H1 (cell line): ENCODE results near the gene TLR10. TPM values are rescaled to one million over a fixed set of nuclear protein-coding genes. Genes with fewer than 3 reads are reported as not detected.

ENCODE experiments used
- RFX5 ChIP-seq: IDR thresholded peaks from 2 replicates; pipeline ENCODE4 v1.6.1; 2011; ENCODE audit warnings: low read depth, low read length, improper control_type of control experiment, borderline replicate concordance
- TCF12 ChIP-seq: IDR thresholded peaks from 2 replicates; pipeline ENCODE4 v1.6.1; 2011; ENCODE audit warnings: low read depth, mild to moderate bottlenecking, low read length
- polyA plus RNA-seq, 7 experiments: library from polyadenylated mRNA; depleted of rRNA in 3 of 7; stranded (reverse) in 5 of 7; unstranded in 2 of 7; fragments of >200 nt in 5 of 7; fragments of 200-250 nt in 2 of 7; gene quantifications; 1 replicate in 5 of 7; 2 replicates in 1 of 7; 4 replicates in 1 of 7; pipeline versions ENCODE4 v1.2.1 to v1.2.3, GENCODE V29; 2011 to 2013; ENCODE audit warnings: missing spikeins in 2 of 7, mixed read lengths in 2 of 7
- total RNA-seq: library from RNA; stranded (reverse); fragmentation: NEBNext Ultra II Directional; extraction: Animal tissue kit (Norgen Biotek cat#: 25700); gene quantifications from 2 replicates; pipeline ENCODE4 v1.2.1, GENCODE V29; 2021
- TF ChIP-seq, protein P1 (sequence below): fragments of 300-600 bp; sonication (generic); IDR thresholded peaks from 2 replicates; pipeline ENCODE4 v1.7.1; 2012; ENCODE audit warnings: low read length, moderate library complexity, mild to moderate bottlenecking, inconsistent platforms; ENCODE audit not compliant: insufficient replicate concordance
- TF ChIP-seq, protein P2 (sequence below), 3 experiments: IDR thresholded peaks; 1 replicate in 2 of 3; 2 replicates in 1 of 3; pipeline versions ENCODE4 v1.5.1 to v1.6.1; 2011; ENCODE audit warnings: low read length in 3 of 3, mild to moderate bottlenecking in 3 of 3, inconsistent platforms in 2 of 3, low read depth in 1 of 3, moderate library complexity in 1 of 3; ENCODE audit not compliant: insufficient read depth in 1 of 3; ENCODE audit errors: control extremely low read depth in 1 of 3

TLR10 gene
- total and polyA plus RNA-seq, 2 of the 8 experiments (the other 6 are each of a cell fraction or from before 2014, with no cell fraction given), result not detected

DNA sequence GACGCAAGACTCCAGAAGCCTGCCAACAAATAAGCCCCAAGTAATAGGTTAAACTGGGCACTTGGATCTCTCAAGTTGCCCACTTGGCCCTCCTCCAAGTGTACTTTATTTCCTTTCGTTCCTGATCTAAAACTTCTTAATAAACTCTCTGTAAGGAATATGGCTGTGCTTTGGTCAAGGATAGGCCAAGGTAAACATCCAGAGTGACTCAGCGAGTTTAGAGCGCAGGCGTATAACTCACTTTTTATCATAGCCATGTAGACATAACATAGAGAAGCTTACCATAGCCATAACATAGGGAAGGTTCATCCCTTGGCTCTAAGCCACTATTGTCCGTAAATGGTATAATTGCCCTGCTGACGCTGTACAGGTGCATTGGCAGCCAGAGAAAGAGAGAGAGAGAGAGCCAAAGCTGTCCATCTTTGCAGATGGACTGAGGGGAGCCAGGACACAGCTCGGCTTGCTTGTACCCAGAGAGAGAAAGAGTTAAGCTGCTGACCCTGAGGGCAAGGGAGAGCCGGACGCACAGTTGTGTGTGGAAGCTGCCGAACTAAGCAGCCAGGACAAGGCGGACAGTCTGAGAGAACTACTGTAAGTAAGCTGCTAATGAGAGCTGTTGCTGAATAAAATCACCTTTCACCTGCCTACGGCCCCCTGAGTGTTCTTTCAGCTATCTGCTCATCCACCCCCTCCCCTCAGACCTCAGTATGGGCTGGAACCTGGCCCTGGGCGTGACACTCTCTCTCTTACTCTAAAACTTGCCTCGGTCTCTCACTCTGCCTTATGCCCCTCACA is 20.0 kb upstream of the TLR10 start (continued):
- TF ChIP-seq, protein P1, sequence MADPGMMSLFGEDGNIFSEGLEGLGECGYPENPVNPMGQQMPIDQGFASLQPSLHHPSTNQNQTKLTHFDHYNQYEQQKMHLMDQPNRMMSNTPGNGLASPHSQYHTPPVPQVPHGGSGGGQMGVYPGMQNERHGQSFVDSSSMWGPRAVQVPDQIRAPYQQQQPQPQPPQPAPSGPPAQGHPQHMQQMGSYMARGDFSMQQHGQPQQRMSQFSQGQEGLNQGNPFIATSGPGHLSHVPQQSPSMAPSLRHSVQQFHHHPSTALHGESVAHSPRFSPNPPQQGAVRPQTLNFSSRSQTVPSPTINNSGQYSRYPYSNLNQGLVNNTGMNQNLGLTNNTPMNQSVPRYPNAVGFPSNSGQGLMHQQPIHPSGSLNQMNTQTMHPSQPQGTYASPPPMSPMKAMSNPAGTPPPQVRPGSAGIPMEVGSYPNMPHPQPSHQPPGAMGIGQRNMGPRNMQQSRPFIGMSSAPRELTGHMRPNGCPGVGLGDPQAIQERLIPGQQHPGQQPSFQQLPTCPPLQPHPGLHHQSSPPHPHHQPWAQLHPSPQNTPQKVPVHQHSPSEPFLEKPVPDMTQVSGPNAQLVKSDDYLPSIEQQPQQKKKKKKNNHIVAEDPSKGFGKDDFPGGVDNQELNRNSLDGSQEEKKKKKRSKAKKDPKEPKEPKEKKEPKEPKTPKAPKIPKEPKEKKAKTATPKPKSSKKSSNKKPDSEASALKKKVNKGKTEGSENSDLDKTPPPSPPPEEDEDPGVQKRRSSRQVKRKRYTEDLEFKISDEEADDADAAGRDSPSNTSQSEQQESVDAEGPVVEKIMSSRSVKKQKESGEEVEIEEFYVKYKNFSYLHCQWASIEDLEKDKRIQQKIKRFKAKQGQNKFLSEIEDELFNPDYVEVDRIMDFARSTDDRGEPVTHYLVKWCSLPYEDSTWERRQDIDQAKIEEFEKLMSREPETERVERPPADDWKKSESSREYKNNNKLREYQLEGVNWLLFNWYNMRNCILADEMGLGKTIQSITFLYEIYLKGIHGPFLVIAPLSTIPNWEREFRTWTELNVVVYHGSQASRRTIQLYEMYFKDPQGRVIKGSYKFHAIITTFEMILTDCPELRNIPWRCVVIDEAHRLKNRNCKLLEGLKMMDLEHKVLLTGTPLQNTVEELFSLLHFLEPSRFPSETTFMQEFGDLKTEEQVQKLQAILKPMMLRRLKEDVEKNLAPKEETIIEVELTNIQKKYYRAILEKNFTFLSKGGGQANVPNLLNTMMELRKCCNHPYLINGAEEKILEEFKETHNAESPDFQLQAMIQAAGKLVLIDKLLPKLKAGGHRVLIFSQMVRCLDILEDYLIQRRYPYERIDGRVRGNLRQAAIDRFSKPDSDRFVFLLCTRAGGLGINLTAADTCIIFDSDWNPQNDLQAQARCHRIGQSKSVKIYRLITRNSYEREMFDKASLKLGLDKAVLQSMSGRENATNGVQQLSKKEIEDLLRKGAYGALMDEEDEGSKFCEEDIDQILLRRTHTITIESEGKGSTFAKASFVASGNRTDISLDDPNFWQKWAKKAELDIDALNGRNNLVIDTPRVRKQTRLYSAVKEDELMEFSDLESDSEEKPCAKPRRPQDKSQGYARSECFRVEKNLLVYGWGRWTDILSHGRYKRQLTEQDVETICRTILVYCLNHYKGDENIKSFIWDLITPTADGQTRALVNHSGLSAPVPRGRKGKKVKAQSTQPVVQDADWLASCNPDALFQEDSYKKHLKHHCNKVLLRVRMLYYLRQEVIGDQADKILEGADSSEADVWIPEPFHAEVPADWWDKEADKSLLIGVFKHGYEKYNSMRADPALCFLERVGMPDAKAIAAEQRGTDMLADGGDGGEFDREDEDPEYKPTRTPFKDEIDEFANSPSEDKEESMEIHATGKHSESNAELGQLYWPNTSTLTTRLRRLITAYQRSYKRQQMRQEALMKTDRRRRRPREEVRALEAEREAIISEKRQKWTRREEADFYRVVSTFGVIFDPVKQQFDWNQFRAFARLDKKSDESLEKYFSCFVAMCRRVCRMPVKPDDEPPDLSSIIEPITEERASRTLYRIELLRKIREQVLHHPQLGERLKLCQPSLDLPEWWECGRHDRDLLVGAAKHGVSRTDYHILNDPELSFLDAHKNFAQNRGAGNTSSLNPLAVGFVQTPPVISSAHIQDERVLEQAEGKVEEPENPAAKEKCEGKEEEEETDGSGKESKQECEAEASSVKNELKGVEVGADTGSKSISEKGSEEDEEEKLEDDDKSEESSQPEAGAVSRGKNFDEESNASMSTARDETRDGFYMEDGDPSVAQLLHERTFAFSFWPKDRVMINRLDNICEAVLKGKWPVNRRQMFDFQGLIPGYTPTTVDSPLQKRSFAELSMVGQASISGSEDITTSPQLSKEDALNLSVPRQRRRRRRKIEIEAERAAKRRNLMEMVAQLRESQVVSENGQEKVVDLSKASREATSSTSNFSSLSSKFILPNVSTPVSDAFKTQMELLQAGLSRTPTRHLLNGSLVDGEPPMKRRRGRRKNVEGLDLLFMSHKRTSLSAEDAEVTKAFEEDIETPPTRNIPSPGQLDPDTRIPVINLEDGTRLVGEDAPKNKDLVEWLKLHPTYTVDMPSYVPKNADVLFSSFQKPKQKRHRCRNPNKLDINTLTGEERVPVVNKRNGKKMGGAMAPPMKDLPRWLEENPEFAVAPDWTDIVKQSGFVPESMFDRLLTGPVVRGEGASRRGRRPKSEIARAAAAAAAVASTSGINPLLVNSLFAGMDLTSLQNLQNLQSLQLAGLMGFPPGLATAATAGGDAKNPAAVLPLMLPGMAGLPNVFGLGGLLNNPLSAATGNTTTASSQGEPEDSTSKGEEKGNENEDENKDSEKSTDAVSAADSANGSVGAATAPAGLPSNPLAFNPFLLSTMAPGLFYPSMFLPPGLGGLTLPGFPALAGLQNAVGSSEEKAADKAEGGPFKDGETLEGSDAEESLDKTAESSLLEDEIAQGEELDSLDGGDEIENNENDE, result no peak
- TF ChIP-seq, protein P2, sequence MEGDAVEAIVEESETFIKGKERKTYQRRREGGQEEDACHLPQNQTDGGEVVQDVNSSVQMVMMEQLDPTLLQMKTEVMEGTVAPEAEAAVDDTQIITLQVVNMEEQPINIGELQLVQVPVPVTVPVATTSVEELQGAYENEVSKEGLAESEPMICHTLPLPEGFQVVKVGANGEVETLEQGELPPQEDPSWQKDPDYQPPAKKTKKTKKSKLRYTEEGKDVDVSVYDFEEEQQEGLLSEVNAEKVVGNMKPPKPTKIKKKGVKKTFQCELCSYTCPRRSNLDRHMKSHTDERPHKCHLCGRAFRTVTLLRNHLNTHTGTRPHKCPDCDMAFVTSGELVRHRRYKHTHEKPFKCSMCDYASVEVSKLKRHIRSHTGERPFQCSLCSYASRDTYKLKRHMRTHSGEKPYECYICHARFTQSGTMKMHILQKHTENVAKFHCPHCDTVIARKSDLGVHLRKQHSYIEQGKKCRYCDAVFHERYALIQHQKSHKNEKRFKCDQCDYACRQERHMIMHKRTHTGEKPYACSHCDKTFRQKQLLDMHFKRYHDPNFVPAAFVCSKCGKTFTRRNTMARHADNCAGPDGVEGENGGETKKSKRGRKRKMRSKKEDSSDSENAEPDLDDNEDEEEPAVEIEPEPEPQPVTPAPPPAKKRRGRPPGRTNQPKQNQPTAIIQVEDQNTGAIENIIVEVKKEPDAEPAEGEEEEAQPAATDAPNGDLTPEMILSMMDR (IDR thresholded peaks at IDR 0.05; ENCODE audit: control extremely low read depth in 1 of 3, insufficient read depth in 1 of 3, low read depth in 1 of 3, low read length in 3 of 3), result no peak
- TF ChIP-seq RFX5 (no peak), TCF12 (no peak)
